Skeletal muscle tissue (tissue), 4 donors: Measurements from ENCODE around the gene SSRP1. TPM values are rescaled to one million over a fixed set of nuclear protein-coding genes. Genes with fewer than 3 reads are reported as not detected.

Source experiments
- H3K27ac ChIP-seq: one replicate; pipeline ENCODE4 v1.7.0; 2013; ENCODE audit warnings: mild to moderate bottlenecking, low read depth, low read length, inconsistent platforms
- H3K27me3 ChIP-seq, 3 donors: one replicate each; pipeline ENCODE4 v1.7.0; 2013; ENCODE audit warnings: low read length in 3 of 3; ENCODE audit not compliant: control insufficient read depth in 3 of 3, insufficient read depth in 3 of 3
- H3K36me3 ChIP-seq, 3 donors: one replicate each; pipeline ENCODE4 v1.7.0; 2013; ENCODE audit warnings: low read length in 3 of 3; ENCODE audit not compliant: control insufficient read depth in 3 of 3, insufficient read depth in 3 of 3
- H3K4me1 ChIP-seq, 3 donors: one replicate each; pipeline ENCODE4 v1.7.0; 2013; ENCODE audit warnings: low read length in 3 of 3, mild to moderate bottlenecking in 3 of 3; ENCODE audit not compliant: control insufficient read depth in 3 of 3, insufficient read depth in 3 of 3
- H3K4me3 ChIP-seq, 3 donors: one replicate each; pipeline ENCODE4 v1.7.0; 2013; ENCODE audit warnings: low read length in 3 of 3
- H3K9ac ChIP-seq, 3 donors: one replicate each; pipeline ENCODE4 v1.7.0; 2013; ENCODE audit warnings: low read length in 3 of 3, mild to moderate bottlenecking in 3 of 3, moderate library complexity in 2 of 3, low read depth in 1 of 3
- H3K9me3 ChIP-seq, 3 donors: one replicate each; pipeline ENCODE4 v1.7.0; 2013; ENCODE audit warnings: low read length in 3 of 3; ENCODE audit not compliant: control insufficient read depth in 3 of 3
- total RNA-seq: library from RNA; depleted of rRNA; stranded (reverse); fragments of >200 nt; gene quantifications from one replicate; pipeline ENCODE4 v1.2.3, GENCODE V29; 2014
- donor health status: Osteomylitis.

Gene SSRP1
- total RNA-seq, 1 donor from 2014 or later, result 38.6 TPM

- H3K4me1 ChIP-seq, result peaks cover 65 to 78% (median 65%) of the 10 kb centered on the region in 3 donors
- H3K36me3 ChIP-seq, result peaks cover 16 to 28% (median 24%) of the 10 kb centered on the region in 3 donors
- peak overlapping the region; percentile 95 for H3K27ac ChIP-seq
- peak overlapping the region; percentile 57 to 84 (median 82) for H3K9ac ChIP-seq
- H3K9me3 ChIP-seq, result no peaks in the 10 kb centered on the region
- H3K4me3 ChIP-seq, result peak overlapping the region; percentile 52 to 67 (median 67)
- no peaks in the 10 kb centered on the region for H3K27me3 ChIP-seq
These were observed 14.1 kb downstream of the SSRP1 start for GRCh38 chr11:57321388-57322255.

DNA sequence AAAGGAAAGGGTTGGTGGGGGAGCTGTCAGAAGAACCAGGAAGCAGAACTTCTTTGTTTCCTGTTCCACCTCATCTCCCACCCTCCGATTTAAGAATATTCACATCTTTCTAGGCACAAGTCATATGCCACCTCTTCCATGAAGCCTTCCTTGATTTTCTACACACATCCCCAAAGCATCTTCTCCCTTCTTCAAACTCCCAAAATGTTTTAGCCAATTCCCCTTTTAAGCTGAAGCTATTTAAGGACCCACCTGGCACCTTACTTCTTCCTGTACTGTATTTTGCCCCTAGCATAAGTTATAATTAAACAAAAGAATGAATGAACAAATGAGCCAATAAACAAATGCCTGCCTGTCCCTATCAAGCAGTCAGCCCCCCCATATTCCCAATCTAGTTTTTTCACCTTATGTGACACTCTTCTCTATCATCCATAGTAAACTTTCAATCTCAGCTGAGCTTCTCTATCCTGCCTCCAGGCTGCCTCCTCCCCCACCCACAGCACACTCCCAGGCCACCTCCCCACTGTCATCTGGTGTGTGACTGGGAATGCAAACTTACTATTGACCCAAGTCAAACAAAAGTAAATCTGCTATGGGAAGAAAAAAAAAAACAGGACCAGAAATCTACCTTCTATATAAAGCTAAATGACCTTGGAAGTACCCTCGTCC is 14.8 kb downstream of the SSRP1 start:
- Histone ChIP-seq H3K9ac (peak overlapping the region in 2 of 3 donors; percentile 82 to 84), H3K27ac (peak overlapping the region; percentile 95), H3K36me3 (peaks cover 21 to 23% (median 23%) of the 10 kb centered on the region in 3 donors), H3K4me3 (peak overlapping the region in 2 of 3 donors; percentile 29 to 67), H3K27me3 (no peaks in the 10 kb centered on the region), H3K9me3 (no peaks in the 10 kb centered on the region), H3K4me1 (peaks cover 65 to 78% (median 65%) of the 10 kb centered on the region in 3 donors)

GRCh38 chr11:57320067-57320718 is 15.5 kb downstream of the SSRP1 start:
- H3K4me3 ChIP-seq, result peak overlapping the region in 1 of 3 donors; percentile 29
- no peak overlapping the region for H3K27ac ChIP-seq
- peaks cover 21 to 26% (median 23%) of the 10 kb centered on the region in 3 donors for H3K36me3 ChIP-seq
- H3K9me3 ChIP-seq, result no peaks in the 10 kb centered on the region
- no peaks in the 10 kb centered on the region for H3K27me3 ChIP-seq
- peak overlapping the region in 2 of 3 donors; percentile 14 to 16 for H3K9ac ChIP-seq
- H3K4me1 ChIP-seq, result peaks cover 65 to 78% (median 65%) of the 10 kb centered on the region in 3 donors

GRCh38 chr11:57318178-57318577 is 17.5 kb downstream of the SSRP1 start:
- no peaks in the 10 kb centered on the region for H3K27me3 ChIP-seq
- peak overlapping the region; percentile 8 to 54 (median 52) for H3K9ac ChIP-seq
- H3K9me3 ChIP-seq, result no peaks in the 10 kb centered on the region
- H3K4me1 ChIP-seq, result peaks cover 59 to 73% (median 64%) of the 10 kb centered on the region in 3 donors
- peak overlapping the region; percentile 35 to 40 (median 39) for H3K4me3 ChIP-seq
- peaks cover 34 to 44% (median 43%) of the 10 kb centered on the region in 3 donors for H3K36me3 ChIP-seq
- H3K27ac ChIP-seq, result peak overlapping the region; percentile 66

DNA sequence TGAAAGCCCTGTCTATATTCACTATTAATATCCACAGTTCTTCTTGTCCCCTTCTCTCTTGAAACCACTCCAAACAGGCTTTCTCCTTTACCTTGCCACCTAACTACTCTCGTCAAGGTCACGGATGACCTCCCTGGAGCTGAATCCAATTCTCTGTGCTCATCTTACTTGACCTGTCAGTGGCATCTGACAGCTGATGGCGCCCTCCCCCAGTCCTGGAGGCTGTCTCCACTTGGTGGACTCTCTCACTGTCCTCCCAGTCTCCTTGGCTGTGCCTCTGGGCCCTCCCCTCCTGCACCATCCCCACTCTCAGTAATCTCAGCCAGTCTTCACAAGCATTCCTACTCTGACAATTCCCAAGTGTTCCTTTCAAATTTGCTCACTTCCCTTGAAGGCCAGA is 19.7 kb downstream of the SSRP1 start:
- Histone ChIP-seq H3K9me3 (no peaks in the 10 kb centered on the region), H3K27me3 (no peaks in the 10 kb centered on the region), H3K9ac (peak overlapping the region in 1 of 3 donors; percentile 64), H3K4me3 (no peak overlapping the region), H3K36me3 (peaks cover 37 to 49% (median 49%) of the 10 kb centered on the region in 3 donors), H3K4me1 (peaks cover 63 to 70% (median 66%) of the 10 kb centered on the region in 3 donors), H3K27ac (peak overlapping the region; percentile 66)

DNA sequence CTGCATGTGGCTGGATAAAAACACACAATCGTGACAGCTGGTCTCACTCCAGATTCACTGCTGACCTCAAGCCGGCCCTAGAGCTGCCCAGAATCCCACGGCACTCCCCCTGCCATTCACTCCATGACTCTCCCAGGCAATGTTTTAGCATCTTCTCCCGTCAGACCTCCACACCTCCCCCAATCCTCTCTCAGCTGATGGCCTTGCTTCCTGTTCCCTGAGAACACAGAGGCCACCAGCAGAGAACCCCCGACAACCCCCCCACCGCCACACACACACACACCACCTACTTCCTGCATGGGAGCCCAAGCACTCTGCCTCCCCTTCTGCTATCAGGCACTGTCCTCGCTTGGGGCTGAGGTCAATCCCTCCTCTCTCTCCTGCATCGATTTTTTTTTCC is 20.2 kb downstream of the SSRP1 start:
- Histone ChIP-seq H3K4me1 (peaks cover 63 to 73% (median 70%) of the 10 kb centered on the region in 3 donors), H3K9me3 (no peaks in the 10 kb centered on the region), H3K36me3 (peaks cover 37 to 49% (median 48%) of the 10 kb centered on the region in 3 donors), H3K27me3 (no peaks in the 10 kb centered on the region), H3K4me3 (peak overlapping the region in 1 of 3 donors; percentile 13), H3K9ac (peak overlapping the region in 1 of 3 donors; percentile 64), H3K27ac (peak overlapping the region; percentile 66)

GRCh38 chr11:57314221-57314973 is 21.3 kb downstream of the SSRP1 start:
- Histone ChIP-seq H3K36me3 (peaks cover 37 to 54% (median 45%) of the 10 kb centered on the region in 3 donors), H3K9me3 (no peaks in the 10 kb centered on the region), H3K27me3 (no peaks in the 10 kb centered on the region), H3K9ac (no peak overlapping the region), H3K4me1 (peaks cover 69 to 78% (median 75%) of the 10 kb centered on the region in 3 donors), H3K27ac (no peak overlapping the region), H3K4me3 (no peak overlapping the region)

DNA sequence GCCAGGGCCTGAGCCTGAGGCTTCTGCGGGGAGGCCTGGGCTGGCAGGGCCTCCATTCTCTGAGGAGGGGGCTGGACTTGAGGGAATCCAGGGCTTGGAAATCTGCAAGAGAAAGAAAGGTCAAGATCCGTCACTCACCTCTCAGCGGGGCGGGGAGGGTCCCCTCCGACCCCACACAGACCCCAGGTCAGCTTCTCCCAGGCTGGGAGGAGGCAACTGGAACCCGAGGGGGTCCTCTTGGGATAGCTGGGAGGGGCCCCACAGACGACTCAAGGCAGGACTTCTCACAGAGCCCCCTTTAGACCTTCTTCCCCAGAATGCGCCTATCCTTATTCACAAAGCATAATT is 21.9 kb downstream of the SSRP1 start:
- H3K27ac ChIP-seq, result no peak overlapping the region
- peaks cover 37 to 58% (median 50%) of the 10 kb centered on the region in 3 donors for H3K36me3 ChIP-seq
- no peaks in the 10 kb centered on the region for H3K27me3 ChIP-seq
- H3K4me3 ChIP-seq, result no peak overlapping the region
- no peaks in the 10 kb centered on the region for H3K9me3 ChIP-seq
- peaks cover 76 to 81% (median 81%) of the 10 kb centered on the region in 3 donors for H3K4me1 ChIP-seq
- no peak overlapping the region for H3K9ac ChIP-seq
